Fibroblast of lung (primary cell): ENCODE data around the gene PTPN22. TPM values are rescaled to one million over a fixed set of nuclear protein-coding genes. Genes with fewer than 3 reads are reported as not detected.

Experiments
- DNase-seq, 2 donors: peaks; one replicate each; pipeline versions ENCODE4 v3.0.0 to v3.0.0-alpha.2; 2010; ENCODE audit warnings: low read depth in 2 of 2
- H2AFZ ChIP-seq: 2 replicates; pipeline ENCODE4 v1.5.1; 2012; ENCODE audit warnings: low read length, control low read depth, inconsistent platforms
- H3K27ac ChIP-seq: 2 replicates; pipeline ENCODE4 v1.5.1; 2011; ENCODE audit warnings: low read length, control low read depth; ENCODE audit not compliant: insufficient read depth
- H3K27me3 ChIP-seq: 2 replicates; pipeline ENCODE4 v1.5.1; 2011; ENCODE audit warnings: mild to moderate bottlenecking, low read length; ENCODE audit not compliant: control insufficient read depth, insufficient read depth
- H3K36me3 ChIP-seq: 2 replicates; pipeline ENCODE4 v1.5.1; 2011; ENCODE audit warnings: low read length; ENCODE audit not compliant: control insufficient read depth, insufficient read depth
- H3K4me1 ChIP-seq: 2 replicates; pipeline ENCODE4 v1.5.1; 2011; ENCODE audit warnings: low read length; ENCODE audit not compliant: control insufficient read depth, insufficient read depth; ENCODE audit errors: extremely low read depth
- H3K4me2 ChIP-seq: 2 replicates; pipeline ENCODE4 v1.5.1; 2011; ENCODE audit warnings: low read length, control low read depth; ENCODE audit not compliant: insufficient read depth; ENCODE audit errors: extremely low read depth
- H3K4me3 ChIP-seq, 4 experiments: fragments of 200-600 bp in 1 of 4; sonication (generic) in 1 of 4; replicated peaks in 1 of 4; 2 replicates each; pipeline ENCODE4 v1.5.1; 2011 to 2016; ENCODE audit warnings: low read length in 4 of 4, low read depth in 3 of 4, mild to moderate bottlenecking in 3 of 4, control low read depth in 2 of 4, inconsistent platforms in 1 of 4, mixed read lengths in 1 of 4; ENCODE audit not compliant: insufficient read depth in 1 of 4; ENCODE audit errors: control extremely low read depth in 1 of 4
- H3K79me2 ChIP-seq: 2 replicates; pipeline ENCODE4 v1.5.1; 2012; ENCODE audit warnings: mild to moderate bottlenecking, low read length, inconsistent platforms; ENCODE audit not compliant: control insufficient read depth, insufficient read depth
- H3K9ac ChIP-seq: 2 replicates; pipeline ENCODE4 v1.5.1; 2011; ENCODE audit warnings: mild to moderate bottlenecking, low read length, control low read depth; ENCODE audit not compliant: insufficient read depth
- H3K9me3 ChIP-seq: 2 replicates; pipeline ENCODE4 v1.5.1; 2012; ENCODE audit warnings: low read depth, low read length; ENCODE audit not compliant: control insufficient read depth, insufficient read depth
- H4K20me1 ChIP-seq: 2 replicates; pipeline ENCODE4 v1.5.1; 2011; ENCODE audit warnings: low read length; ENCODE audit not compliant: control insufficient read depth, insufficient read depth; ENCODE audit errors: extremely low read depth
- EZH2 ChIP-seq: IDR thresholded peaks from 2 replicates; pipeline ENCODE4 v1.5.1; 2012; ENCODE audit warnings: low read length, control low read depth, mild to moderate bottlenecking; ENCODE audit errors: missing control alignments
- polyA plus RNA-seq, 2 donors: library from polyadenylated mRNA; depleted of rRNA in 1 of 2; stranded (reverse) in 1 of 2; unstranded in 1 of 2; fragments of >200 nt; gene quantifications; 2 replicates each; pipeline ENCODE4 v1.2.1, GENCODE V29; 2011 to 2012; ENCODE audit warnings: missing spikeins in 1 of 2
- total RNA-seq: library from RNA; depleted of rRNA; stranded (reverse); fragments of >200 nt; gene quantifications from 2 replicates; pipeline ENCODE4 v1.2.1, GENCODE V29; 2014
- TF ChIP-seq, protein P1 (sequence below), 2 donors: IDR thresholded peaks in 1 of 2; conservative IDR thresholded peaks in 1 of 2; 1 replicate in 1 of 2; 2 replicates in 1 of 2; pipeline ENCODE4 v1.5.1; 2011 to 2012; ENCODE audit warnings: low read length in 2 of 2, control low read depth in 1 of 2, inconsistent platforms in 1 of 2, low read depth in 1 of 2, mild to moderate bottlenecking in 1 of 2

PTPN22 gene
- total and polyA plus RNA-seq, 2 donors (not counting 1 experiment from before 2014, with no cell fraction given), result 0.10 to 0.33 TPM

DNA sequence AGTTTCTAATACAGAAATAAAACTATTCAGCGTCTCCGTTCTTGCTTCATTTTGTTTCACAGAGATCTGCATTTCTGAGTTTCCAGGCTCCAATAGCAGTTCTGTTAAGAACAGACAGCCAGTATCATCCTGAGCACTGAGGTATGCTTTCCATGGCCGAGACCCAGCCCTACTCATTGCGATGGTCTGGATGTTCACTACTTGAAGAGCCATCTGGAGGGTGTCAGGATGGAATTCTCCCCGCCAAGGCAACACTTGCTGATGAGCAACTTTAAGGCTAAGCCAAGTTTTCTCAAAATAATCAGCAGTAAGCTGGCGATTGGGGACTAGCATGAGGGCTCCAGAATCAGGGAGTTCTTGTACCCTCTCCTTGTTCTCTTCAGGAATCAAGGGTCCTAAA lies 23.6 kb upstream of the PTPN22 start:
- no peaks in the 10 kb centered on the region for H3K79me2 ChIP-seq
- H3K27ac ChIP-seq, result no peak overlapping the region
- H3K4me2 ChIP-seq, result no peak overlapping the region
- H3K9me3 ChIP-seq, result no peaks in the 10 kb centered on the region
- no peak overlapping the region for H3K9ac ChIP-seq
- no peak overlapping the region for H3K4me3 ChIP-seq
- H4K20me1 ChIP-seq, result no peaks in the 10 kb centered on the region
- H2AFZ ChIP-seq, result no peak overlapping the region
- no peak for DNase-seq
- H3K27me3 ChIP-seq, result no peaks in the 10 kb centered on the region
- TF ChIP-seq, protein P1, sequence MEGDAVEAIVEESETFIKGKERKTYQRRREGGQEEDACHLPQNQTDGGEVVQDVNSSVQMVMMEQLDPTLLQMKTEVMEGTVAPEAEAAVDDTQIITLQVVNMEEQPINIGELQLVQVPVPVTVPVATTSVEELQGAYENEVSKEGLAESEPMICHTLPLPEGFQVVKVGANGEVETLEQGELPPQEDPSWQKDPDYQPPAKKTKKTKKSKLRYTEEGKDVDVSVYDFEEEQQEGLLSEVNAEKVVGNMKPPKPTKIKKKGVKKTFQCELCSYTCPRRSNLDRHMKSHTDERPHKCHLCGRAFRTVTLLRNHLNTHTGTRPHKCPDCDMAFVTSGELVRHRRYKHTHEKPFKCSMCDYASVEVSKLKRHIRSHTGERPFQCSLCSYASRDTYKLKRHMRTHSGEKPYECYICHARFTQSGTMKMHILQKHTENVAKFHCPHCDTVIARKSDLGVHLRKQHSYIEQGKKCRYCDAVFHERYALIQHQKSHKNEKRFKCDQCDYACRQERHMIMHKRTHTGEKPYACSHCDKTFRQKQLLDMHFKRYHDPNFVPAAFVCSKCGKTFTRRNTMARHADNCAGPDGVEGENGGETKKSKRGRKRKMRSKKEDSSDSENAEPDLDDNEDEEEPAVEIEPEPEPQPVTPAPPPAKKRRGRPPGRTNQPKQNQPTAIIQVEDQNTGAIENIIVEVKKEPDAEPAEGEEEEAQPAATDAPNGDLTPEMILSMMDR (conservative IDR thresholded peaks at IDR 0.05 in 1 of 2, IDR thresholded peaks at IDR 0.05 in 1 of 2; ENCODE audit: low read depth in 1 of 2, low read length in 2 of 2), result no peak
- no peak for TF ChIP-seq EZH2
- H3K36me3 ChIP-seq, result peaks cover 5% of the 10 kb centered on the region
- H3K4me1 ChIP-seq, result no peaks in the 10 kb centered on the region

DNA sequence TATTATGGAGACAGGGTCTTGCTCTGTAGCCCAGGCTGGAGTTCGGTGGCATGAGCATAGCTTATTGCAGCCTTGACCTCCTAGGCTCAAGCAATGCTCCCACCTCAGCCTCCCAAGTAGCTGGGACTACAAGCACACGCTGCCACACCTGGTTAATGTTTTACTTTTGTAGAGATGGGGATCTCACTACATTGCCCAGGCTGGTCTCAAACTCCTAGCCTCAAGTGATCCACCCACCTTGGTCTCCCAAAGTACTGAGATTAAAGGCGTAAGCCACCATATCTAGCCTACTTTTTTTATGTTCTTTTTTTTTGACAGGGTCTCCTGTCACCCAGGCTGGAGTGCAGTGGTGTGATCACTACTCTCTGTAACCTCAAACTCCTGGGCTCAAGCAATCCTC lies 21.8 kb upstream of the PTPN22 start:
- H3K36me3 ChIP-seq, result peaks cover 2% of the 10 kb centered on the region
- no peaks in the 10 kb centered on the region for H3K4me1 ChIP-seq
- no peak overlapping the region for H3K4me2 ChIP-seq
- TF ChIP-seq, protein P1 (conservative IDR thresholded peaks at IDR 0.05 in 1 of 2, IDR thresholded peaks at IDR 0.05 in 1 of 2; ENCODE audit: low read depth in 1 of 2, low read length in 2 of 2), result no peak
- TF ChIP-seq EZH2, result no peak
- no peak for DNase-seq
- H3K27me3 ChIP-seq, result no peaks in the 10 kb centered on the region
- H3K9ac ChIP-seq, result no peak overlapping the region
- H3K79me2 ChIP-seq, result no peaks in the 10 kb centered on the region
- no peaks in the 10 kb centered on the region for H3K9me3 ChIP-seq
- no peaks in the 10 kb centered on the region for H4K20me1 ChIP-seq
- H2AFZ ChIP-seq, result no peak overlapping the region
- H3K27ac ChIP-seq, result no peak overlapping the region
- no peak overlapping the region for H3K4me3 ChIP-seq

DNA sequence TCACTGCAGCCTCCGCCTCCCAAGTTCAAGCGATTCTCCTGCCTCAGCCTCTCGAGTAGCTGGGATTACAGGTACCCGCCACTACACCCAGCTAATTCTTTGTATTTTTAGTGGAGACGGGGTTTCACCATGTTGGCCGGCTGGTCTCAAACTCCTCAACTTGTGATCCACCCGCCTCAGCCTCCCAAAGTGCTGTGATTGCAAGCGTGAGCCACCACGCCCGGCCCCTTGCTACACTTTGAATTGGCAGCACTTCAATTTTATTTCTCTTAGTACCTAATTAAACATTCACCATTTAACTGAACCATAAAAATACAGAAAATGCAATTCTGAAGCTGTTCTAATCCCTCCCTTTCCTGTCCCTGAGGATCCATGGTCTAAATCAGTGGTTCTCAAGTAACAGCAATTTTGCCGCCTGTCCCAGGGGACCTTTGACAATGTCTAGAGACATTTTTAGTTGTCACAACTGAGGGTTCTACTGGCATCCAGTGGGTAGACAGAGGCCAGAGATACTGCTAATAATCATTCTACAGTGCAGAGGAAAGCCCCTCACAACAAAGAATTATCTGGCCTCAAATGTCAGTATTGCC lies 20.2 kb upstream of the PTPN22 start:
- Histone ChIP-seq H3K4me1 (no peaks in the 10 kb centered on the region), H3K9me3 (no peaks in the 10 kb centered on the region), H3K27me3 (no peaks in the 10 kb centered on the region), H3K79me2 (no peaks in the 10 kb centered on the region), H3K36me3 (peaks cover 2% of the 10 kb centered on the region), H3K4me2 (no peak overlapping the region), H3K9ac (no peak overlapping the region), H4K20me1 (no peaks in the 10 kb centered on the region), H3K4me3 (no peak overlapping the region), H2AFZ (no peak overlapping the region), H3K27ac (no peak overlapping the region)
- TF ChIP-seq, protein P1 (conservative IDR thresholded peaks at IDR 0.05 in 1 of 2, IDR thresholded peaks at IDR 0.05 in 1 of 2; ENCODE audit: low read depth in 1 of 2, low read length in 2 of 2), result no peak
- TF ChIP-seq EZH2, result no peak
- DNase-seq, result no peak
